Glutamatergic neuron (in vitro differentiated cells): ENCODE measurements around the gene MTFR1L. TPM values are rescaled to one million over a fixed set of nuclear protein-coding genes. Genes with fewer than 3 reads are reported as not detected.

Experiments used
- DNase-seq: peaks from one replicate; pipeline ENCODE4 v3.0.0; 2022
- H3K27ac Mint-ChIP-seq: one replicate; pipeline ENCODE4 v1.8.0; 2020; ENCODE audit warnings: mild to moderate bottlenecking, mixed read lengths, inconsistent platforms; ENCODE audit not compliant: unreplicated experiment
- H3K27me3 Mint-ChIP-seq: one replicate; pipeline ENCODE4 v1.8.0; 2020; ENCODE audit warnings: mild to moderate bottlenecking, moderate library complexity, mixed read lengths, inconsistent platforms; ENCODE audit not compliant: unreplicated experiment
- H3K36me3 Mint-ChIP-seq: one replicate; pipeline ENCODE4 v1.8.0; 2020; ENCODE audit warnings: mild to moderate bottlenecking, mixed read lengths, inconsistent platforms; ENCODE audit not compliant: unreplicated experiment
- H3K4me1 Mint-ChIP-seq: one replicate; pipeline ENCODE4 v1.8.0; 2020; ENCODE audit warnings: mild to moderate bottlenecking, low read depth, mixed read lengths, inconsistent platforms; ENCODE audit not compliant: unreplicated experiment
- H3K4me3 Mint-ChIP-seq: one replicate; pipeline ENCODE4 v1.8.0; 2020; ENCODE audit warnings: mild to moderate bottlenecking, mixed read lengths, inconsistent platforms; ENCODE audit not compliant: unreplicated experiment
- H3K9me3 Mint-ChIP-seq: one replicate; pipeline ENCODE4 v1.8.0; 2020; ENCODE audit warnings: mild to moderate bottlenecking, moderate library complexity, mixed read lengths, inconsistent platforms; ENCODE audit not compliant: unreplicated experiment
- CTCF ChIP-seq: fragments of 200-600 bp; sonication (generic); IDR thresholded peaks from one replicate; pipeline ENCODE4 v1.5.0; 2021; ENCODE audit not compliant: partially characterized antibody, unreplicated experiment
- total RNA-seq: library from RNA; stranded (reverse); fragmentation: NEBNext Ultra II Directional; extraction: Animal tissue kit (Norgen Biotek cat#: 25700); gene quantifications from one replicate; pipeline ENCODE4 v1.2.1, GENCODE V29; 2021; ENCODE audit not compliant: unreplicated experiment

Gene MTFR1L
- total RNA-seq, 1 donor from 2014 or later, result 70.4 TPM

- Mint-ChIP-seq H3K36me3 (no peaks in the 10 kb centered on the region), H3K4me1 (peaks cover 33% of the 10 kb centered on the region), H3K27me3 (peaks cover 7% of the 10 kb centered on the region), H3K4me3 (no peak overlapping the region), H3K9me3 (peaks cover 2% of the 10 kb centered on the region), H3K27ac (no peak overlapping the region)
- no peak for TF ChIP-seq CTCF
- DNase-seq, result no peak
Measured at GRCh38 chr1:25795946-25796810, 23.6 kb upstream of the MTFR1L start.

GRCh38 chr1:25796811-25797458 is 22.8 kb upstream of the MTFR1L start:
- peak; percentile 79 for TF ChIP-seq CTCF
- DNase-seq, result peak; percentile 93
- peak overlapping the region; percentile 70 for H3K4me3 Mint-ChIP-seq
- H3K27ac Mint-ChIP-seq, result peak overlapping the region; percentile 86
- H3K36me3 Mint-ChIP-seq, result no peaks in the 10 kb centered on the region
- peaks cover 5% of the 10 kb centered on the region for H3K27me3 Mint-ChIP-seq
- H3K4me1 Mint-ChIP-seq, result peaks cover 28% of the 10 kb centered on the region
- H3K9me3 Mint-ChIP-seq, result peaks cover 2% of the 10 kb centered on the region

- DNase-seq, result peak; percentile 65
- H3K9me3 Mint-ChIP-seq, result peaks cover 2% of the 10 kb centered on the region
- H3K4me3 Mint-ChIP-seq, result peak overlapping the region; percentile 1
- peak overlapping the region; percentile 44 for H3K27ac Mint-ChIP-seq
- peaks cover 29% of the 10 kb centered on the region for H3K4me1 Mint-ChIP-seq
- no peaks in the 10 kb centered on the region for H3K36me3 Mint-ChIP-seq
- H3K27me3 Mint-ChIP-seq, result peaks cover 4% of the 10 kb centered on the region
- TF ChIP-seq CTCF, result peak; percentile 40
Measured at GRCh38 chr1:25797939-25798338, 21.8 kb upstream of the MTFR1L start.

- Mint-ChIP-seq H3K27me3 (peaks cover 4% of the 10 kb centered on the region), H3K9me3 (peaks cover 2% of the 10 kb centered on the region), H3K4me1 (peaks cover 28% of the 10 kb centered on the region), H3K36me3 (no peaks in the 10 kb centered on the region), H3K27ac (no peak overlapping the region), H3K4me3 (peak overlapping the region; percentile 47)
- TF ChIP-seq CTCF, result no peak
- DNase-seq, result no peak
Measured at GRCh38 chr1:25798666-25799351, 20.9 kb upstream of the MTFR1L start.
